ENCODE results near the gene TGFBR3.
"Not testable (repeated sequence)": the region's sequence is repeated elsewhere in the genome, so short reads cannot be mapped to it uniquely, and the experiment has no call there.

The TGFBR3 gene

GRCh38 chr1:91676030-91676429 is 209.9 kb downstream of the TGFBR3 start:
- DNase-seq: no peak

DNA sequence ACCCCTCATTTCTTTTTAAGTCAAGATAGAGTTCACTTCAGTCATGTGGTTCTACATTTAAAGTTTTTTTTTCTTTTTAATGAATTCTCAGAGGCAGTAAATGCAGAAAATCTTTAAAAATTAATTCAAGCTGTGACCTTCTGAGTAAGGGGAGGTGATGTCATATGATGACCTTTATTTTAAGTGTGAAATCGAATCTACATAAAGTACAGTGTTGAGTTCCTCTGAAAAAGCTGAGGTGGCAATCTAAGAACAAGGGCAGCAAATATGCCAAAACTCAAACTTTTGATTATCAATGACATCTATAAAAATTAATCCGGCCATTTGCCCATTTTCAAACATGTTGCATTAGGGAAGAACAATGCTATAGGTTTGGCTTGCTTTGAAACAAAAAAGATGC is 211.8 kb downstream of the TGFBR3 start:
- DNase-seq: no peak

DNA sequence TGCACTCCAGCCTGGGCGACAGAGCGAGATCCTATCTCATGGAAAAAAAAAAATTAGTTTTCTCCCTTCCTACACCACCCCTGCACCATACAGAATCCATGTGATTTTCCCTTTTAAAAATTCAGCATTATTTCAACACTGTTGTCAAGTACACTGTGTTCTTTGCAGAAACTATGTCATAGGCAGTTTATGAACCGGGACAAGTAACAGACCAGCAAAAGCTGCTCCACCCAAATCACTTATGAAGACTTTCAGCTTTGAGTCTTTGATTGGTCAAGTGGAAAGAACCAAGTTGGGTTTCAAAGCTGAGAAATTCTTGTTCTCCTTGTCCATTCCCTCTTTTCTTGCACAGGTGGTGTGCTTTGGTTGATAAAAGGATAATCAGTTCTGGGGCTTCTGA is 212.3 kb downstream of the TGFBR3 start:
- no peak for DNase-seq

GRCh38 chr1:91672601-91673161 is 213.3 kb downstream of the TGFBR3 start:
- DNase-seq: no peak

- DNase-seq: no peak
These were observed 215.2 kb downstream of the TGFBR3 start for GRCh38 chr1:91670781-91671180.

GRCh38 chr1:91669584-91670350 is 216.2 kb downstream of the TGFBR3 start:
- no peak for DNase-seq

- DNase-seq: not testable (repeated sequence)
These were observed 219.3 kb downstream of the TGFBR3 start for GRCh38 chr1:91666651-91667050.

GRCh38 chr1:91661121-91661520 is 224.8 kb downstream of the TGFBR3 start:
- no peak for DNase-seq

DNA sequence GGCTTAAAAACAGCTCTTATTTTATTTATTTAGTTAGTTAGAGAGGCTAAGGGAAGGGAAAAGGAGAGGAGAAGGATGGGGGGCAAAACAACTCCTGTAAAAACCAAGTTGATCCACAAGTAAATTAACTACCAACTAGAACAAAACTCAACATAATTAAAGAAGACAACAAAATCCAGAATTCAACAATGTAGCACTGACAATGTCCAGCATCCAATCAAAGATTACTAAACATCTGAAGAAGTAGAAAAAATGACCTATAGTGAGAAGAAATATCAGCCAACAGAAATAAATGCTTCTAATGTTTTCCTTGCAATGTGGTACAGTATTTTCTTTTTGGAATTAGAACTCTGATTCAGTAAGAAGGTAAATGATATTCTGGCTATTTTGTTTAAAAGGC is 225.2 kb downstream of the TGFBR3 start:
- DNase-seq: no peak

- DNase-seq: no peak
These were observed 230.0 kb downstream of the TGFBR3 start for GRCh38 chr1:91655912-91656449.

DNA sequence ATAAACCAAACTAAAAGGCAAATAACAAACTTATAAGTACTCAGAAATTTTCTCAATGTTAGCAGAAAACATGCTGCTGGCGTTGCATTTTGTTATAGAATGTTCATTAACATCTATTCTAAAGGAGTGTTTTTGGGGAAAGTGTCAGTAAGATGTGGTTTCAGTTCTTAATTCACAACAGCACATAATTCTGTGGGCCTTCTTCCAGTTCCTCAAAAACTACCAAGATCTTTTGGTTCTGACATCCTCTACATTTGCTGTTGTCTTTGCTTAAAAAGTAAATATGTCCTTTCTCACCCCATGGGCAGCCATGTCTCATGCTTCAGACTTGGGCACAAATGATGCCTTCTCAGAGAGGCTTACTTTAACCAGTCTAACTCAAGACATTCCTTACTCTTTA is 232.8 kb downstream of the TGFBR3 start:
- peak; percentile 0 to 26 (median 10) for DNase-seq

- no peak for DNase-seq
These were observed 234.3 kb downstream of the TGFBR3 start for GRCh38 chr1:91651661-91652071.

DNA sequence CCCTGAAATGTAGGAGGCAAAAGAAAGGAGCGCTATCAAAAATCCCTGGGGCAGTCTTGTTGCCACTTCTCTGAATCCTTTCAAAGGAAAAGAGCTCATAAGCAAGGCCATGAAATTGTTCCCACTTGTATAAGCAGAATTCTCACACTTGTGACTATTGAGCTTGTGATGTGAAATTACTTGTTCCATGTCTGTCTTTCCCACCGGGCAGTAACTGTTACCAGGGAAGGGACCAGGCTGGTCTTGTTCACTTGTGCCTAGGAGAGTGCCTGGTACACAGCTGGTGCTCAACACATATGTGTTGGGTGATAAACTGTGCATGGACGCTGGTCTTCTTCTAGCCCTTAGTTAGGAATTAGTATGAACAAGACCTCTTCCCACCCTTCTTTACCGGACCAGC is 234.7 kb downstream of the TGFBR3 start:
- no peak for DNase-seq

- peak; percentile 36 to 61 (median 46) for DNase-seq
These were observed 235.2 kb downstream of the TGFBR3 start for GRCh38 chr1:91650764-91651163.

DNA sequence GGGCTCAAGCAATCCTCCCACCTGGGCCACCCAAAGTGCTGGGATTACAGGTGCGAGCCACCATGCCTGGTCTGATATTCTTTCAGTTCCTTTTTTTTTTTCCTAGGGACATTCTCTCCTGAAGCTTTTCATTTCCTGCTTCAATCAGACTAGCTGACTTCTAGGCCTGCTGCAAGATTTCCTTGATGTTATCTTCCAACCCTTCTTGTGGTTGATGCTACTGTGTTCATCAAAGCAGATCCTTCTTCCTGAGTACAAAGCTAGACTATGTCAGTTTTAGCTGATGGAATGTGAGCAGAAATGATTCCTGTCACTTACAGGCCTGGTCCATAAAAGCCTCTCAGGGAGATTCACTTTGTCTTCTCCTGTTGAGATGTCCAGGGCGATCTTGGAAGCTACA is 238.9 kb downstream of the TGFBR3 start:
- no peak for DNase-seq

DNA sequence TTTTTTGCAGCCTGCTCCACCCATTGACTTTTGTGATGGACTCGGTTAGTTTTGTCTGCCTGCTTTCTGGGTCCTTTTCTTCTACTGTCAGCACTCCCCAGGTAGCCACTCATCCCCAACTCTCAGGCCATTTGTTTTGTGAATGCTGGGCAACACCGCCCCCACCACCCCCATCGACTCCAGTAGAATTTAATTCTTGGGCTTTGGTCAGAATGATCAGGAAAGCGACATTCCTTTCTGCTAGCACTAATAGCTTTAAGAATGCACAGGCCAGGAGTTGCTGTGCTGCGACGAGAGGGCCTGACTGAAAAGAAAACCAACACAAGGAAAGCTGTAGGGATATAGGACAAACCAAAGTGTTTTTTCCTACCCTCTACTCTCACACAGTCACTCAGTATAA is 240.9 kb downstream of the TGFBR3 start:
- DNase-seq: no peak

- no peak for DNase-seq
These were observed 242.5 kb downstream of the TGFBR3 start for GRCh38 chr1:91643431-91643830.

DNA sequence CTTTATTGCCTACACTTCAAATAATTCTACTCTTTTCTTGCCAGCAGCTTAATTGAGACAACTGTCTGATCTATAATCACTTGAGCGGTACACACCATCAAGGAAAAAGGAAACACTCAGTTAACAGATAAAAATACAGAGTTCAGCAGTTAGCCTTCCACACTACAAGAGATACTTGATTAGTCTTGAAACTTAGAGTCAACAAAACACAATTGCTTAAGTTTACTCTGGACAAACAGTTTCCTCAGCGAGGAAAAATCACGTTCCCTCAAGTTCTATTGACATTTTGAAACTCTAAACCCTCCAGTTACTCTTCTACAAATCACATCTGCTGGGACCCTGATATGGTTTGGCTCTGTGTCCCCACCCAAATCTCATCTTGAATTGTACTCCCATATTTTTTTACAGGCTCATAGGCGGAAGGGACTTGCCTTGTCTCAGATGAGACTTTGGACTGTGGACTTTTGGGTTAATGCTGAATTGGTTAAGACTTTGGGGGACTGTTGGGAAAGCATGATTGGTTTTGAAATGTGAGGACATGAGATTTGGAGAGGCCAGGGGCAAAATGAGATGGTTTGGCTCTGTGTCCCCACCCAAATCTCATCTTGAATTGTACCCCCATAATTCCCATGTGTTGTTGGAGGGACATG is 244.9 kb downstream of the TGFBR3 start:
- no peak for DNase-seq

GRCh38 chr1:91637539-91637994 is 248.4 kb downstream of the TGFBR3 start:
- no peak for DNase-seq

DNA sequence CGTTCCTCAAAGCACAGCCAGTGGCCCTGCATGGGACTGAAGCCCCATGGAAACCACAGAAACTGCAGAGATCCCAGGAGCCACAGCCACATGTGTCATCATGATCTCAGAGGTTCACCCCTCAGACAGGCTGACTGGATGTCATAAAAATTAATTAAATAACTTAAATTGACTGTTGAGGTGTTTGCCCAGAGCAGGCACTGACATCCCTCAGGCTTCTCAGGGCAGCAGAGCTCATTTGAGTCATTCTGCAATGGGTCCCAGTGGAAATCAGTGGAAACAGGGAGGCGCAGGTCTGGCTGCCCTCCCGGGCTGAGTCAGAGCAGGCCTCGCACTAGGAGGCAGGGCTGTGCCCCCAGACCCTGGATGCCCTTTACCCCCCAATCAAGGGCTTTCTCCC is 250.2 kb downstream of the TGFBR3 start:
- no peak for DNase-seq

DNA sequence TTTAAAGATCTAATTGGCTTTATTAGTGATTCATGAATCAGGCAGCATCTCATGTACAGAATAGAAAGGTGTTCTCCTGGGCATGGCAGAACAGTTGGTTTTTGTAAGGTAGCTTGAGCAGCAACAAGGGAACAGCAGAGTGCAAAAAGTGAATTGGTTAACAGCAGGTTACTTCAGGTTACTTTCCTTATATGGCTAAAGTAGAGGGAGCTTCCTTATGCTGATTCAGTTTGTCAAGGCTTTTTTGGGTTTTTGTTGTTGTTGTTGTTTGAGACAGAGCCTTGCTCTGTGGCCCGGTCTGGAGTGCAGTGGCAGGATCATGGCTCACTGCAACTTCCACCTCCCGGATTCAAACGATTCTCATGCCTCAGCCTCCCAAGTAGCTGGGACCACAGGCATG is 252.5 kb downstream of the TGFBR3 start:
- DNase-seq: no peak

- DNase-seq: no peak
These were observed 254.1 kb downstream of the TGFBR3 start for GRCh38 chr1:91631718-91632330.

GRCh38 chr1:91630803-91631202 is 255.1 kb downstream of the TGFBR3 start:
- no peak for DNase-seq
